M059J (cell line): ENCODE data around the gene CDH22. TPM values are rescaled to one million over a fixed set of nuclear protein-coding genes. Genes with fewer than 3 reads are reported as not detected.

ENCODE experiments used
- DNase-seq: peaks from one replicate; pipeline ENCODE4 v3.0.0-alpha.2; 2012; ENCODE audit warnings: low read depth
- total RNA-seq: library from RNA; depleted of rRNA; stranded (reverse); fragments of >200 nt; shearing (Covaris generic); gene quantifications from 2 replicates; pipeline ENCODE4 v1.2.3, GENCODE V29; 2014

CDH22 gene
- total RNA-seq, 1 experiment from 2014 or later: not detected

- DNase-seq: no peak
These were observed 35.7 kb upstream of the CDH22 start for GRCh38 chr20:46343975-46344357.

GRCh38 chr20:46343348-46343974 is 35.2 kb upstream of the CDH22 start:
- no peak for DNase-seq

- no peak for DNase-seq
These were observed 34.4 kb upstream of the CDH22 start for GRCh38 chr20:46342451-46343347.

GRCh38 chr20:46342010-46342378 is 33.7 kb upstream of the CDH22 start:
- no peak for DNase-seq

GRCh38 chr20:46341074-46342009 is 33.0 kb upstream of the CDH22 start:
- peak; percentile 32 for DNase-seq

- DNase-seq: no peak
These were observed 30.7 kb upstream of the CDH22 start for GRCh38 chr20:46339037-46339436.

- DNase-seq: no peak
These were observed 28.4 kb upstream of the CDH22 start for GRCh38 chr20:46336735-46337134.

GRCh38 chr20:46334303-46334904 is 26.1 kb upstream of the CDH22 start:
- DNase-seq: no peak

GRCh38 chr20:46333161-46333991 is 25.1 kb upstream of the CDH22 start:
- DNase-seq: no peak

GRCh38 chr20:46332373-46333160 is 24.3 kb upstream of the CDH22 start:
- DNase-seq: no peak

GRCh38 chr20:46331611-46332361 is 23.5 kb upstream of the CDH22 start:
- DNase-seq: no peak

GRCh38 chr20:46330831-46331371 is 22.6 kb upstream of the CDH22 start:
- no peak for DNase-seq

GRCh38 chr20:46330072-46330763 is 21.9 kb upstream of the CDH22 start:
- DNase-seq: no peak

- DNase-seq: no peak
These were observed 20.0 kb upstream of the CDH22 start for GRCh38 chr20:46328200-46328882.

- DNase-seq: no peak
These were observed 19.3 kb upstream of the CDH22 start for GRCh38 chr20:46327557-46327956.

- no peak for DNase-seq
These were observed 17.5 kb upstream of the CDH22 start for GRCh38 chr20:46325789-46326188.

- peak; percentile 47 for DNase-seq
These were observed 16.8 kb upstream of the CDH22 start for GRCh38 chr20:46324960-46325703.
